ENCODE measurements around the gene ZNF143.

ZNF143 gene

GRCh38 chr11:9576701-9577381 is 116.0 kb downstream of the ZNF143 start:
- no peak for DNase-seq

DNA sequence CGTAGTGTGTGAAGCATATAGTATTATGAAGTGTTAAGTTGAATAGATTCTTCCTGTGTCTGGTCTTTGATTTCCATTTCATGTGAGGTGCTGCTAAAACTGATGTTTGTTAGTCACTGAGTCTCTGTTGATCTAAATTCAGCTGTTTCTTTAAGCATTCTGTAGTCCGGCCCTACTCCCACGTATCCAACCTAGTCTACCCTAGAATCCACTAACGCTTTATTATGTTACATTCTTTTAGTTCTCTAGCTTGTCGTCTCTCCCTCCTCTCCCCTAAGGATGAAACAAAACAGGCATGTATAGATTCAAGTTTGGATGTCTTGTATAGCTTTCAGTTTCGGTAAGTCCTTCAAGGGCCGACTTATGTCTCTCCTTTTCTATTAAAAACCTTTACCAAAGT is 116.7 kb downstream of the ZNF143 start:
- DNase-seq: no peak
